HepG2 (cell line): ENCODE measurements around the gene TMX2. TPM values are rescaled to one million over a fixed set of nuclear protein-coding genes. Genes with fewer than 3 reads are reported as not detected.

Source experiments
- ATF1 ChIP-seq: IDR thresholded peaks from 2 replicates; pipeline ENCODE4 v1.6.1; 2016; ENCODE audit warnings: mild to moderate bottlenecking, control low read depth
- HHEX ChIP-seq: IDR thresholded peaks from 2 replicates; pipeline ENCODE4 v1.6.1; 2016; ENCODE audit warnings: control low read depth
- RBFOX2 ChIP-seq: fragments of 200-400 bp; formaldehyde crosslinking; IDR thresholded peaks from 2 replicates; pipeline ENCODE4 v1.6.1; 2017; ENCODE audit warnings: low read depth, mild to moderate bottlenecking, low read length
- ZBTB34 ChIP-seq: sonication (generic); formaldehyde crosslinking; IDR thresholded peaks from 2 replicates; pipeline ENCODE4 v1.8.0; 2022; ENCODE audit warnings: mild to moderate bottlenecking, missing genetic modification reagents
- ZFP36L2 ChIP-seq: sonication (generic); formaldehyde crosslinking; IDR thresholded peaks from 2 replicates; pipeline ENCODE4 v1.4.0; 2020; ENCODE audit warnings: missing genetic modification reagents
- ZFYVE20 ChIP-seq: sonication (generic); formaldehyde crosslinking; IDR thresholded peaks from 2 replicates; pipeline ENCODE4 v1.8.0; 2023; ENCODE audit warnings: low read depth, mild to moderate bottlenecking, moderate library complexity, missing genetic modification reagents, borderline replicate concordance
- ZSCAN31 ChIP-seq: sonication (generic); formaldehyde crosslinking; IDR thresholded peaks from 2 replicates; pipeline ENCODE4 v1.5.0; 2020; ENCODE audit warnings: low read depth, mild to moderate bottlenecking, missing genetic modification reagents
- polyA plus RNA-seq, 8 experiments: library from polyadenylated mRNA; depleted of rRNA in 3 of 8; stranded (reverse) in 7 of 8; unstranded in 1 of 8; fragments of >200 nt; fragmentation: Illumina TruSeq in 4 of 8; extraction: Trizol in 4 of 8; gene quantifications; 2 replicates each; pipeline versions ENCODE4 v1.2.1 to v1.2.3, GENCODE V29; 2011 to 2016; ENCODE audit warnings: low read depth in 4 of 8, missing spikeins in 1 of 8, mixed read lengths in 1 of 8; ENCODE audit not compliant: insufficient read depth in 1 of 8
- total RNA-seq, 5 experiments: library from RNA; depleted of rRNA; stranded (reverse); fragments of >200 nt; fragmentation: Illumina TruSeq; extraction: Trizol; gene quantifications; 2 replicates each; pipeline ENCODE4 v1.2.3, GENCODE V29; 2016; ENCODE audit warnings: low read depth in 1 of 5
- TF ChIP-seq, protein P1 (sequence below), 2 experiments: IDR thresholded peaks; 2 replicates each; pipeline ENCODE4 v1.6.1; 2011 to 2012; ENCODE audit warnings: low read length in 2 of 2, borderline replicate concordance in 1 of 2, low read depth in 1 of 2, mild to moderate bottlenecking in 1 of 2, moderate library complexity in 1 of 2
- TF ChIP-seq, protein P2 (sequence below): sonication (generic); formaldehyde crosslinking; IDR thresholded peaks from 2 replicates; pipeline ENCODE4 v1.8.1; 2023; ENCODE audit warnings: mild to moderate bottlenecking, missing genetic modification reagents
- TF ChIP-seq, protein P3 (sequence below): sonication (generic); formaldehyde crosslinking; IDR thresholded peaks from 2 replicates; pipeline ENCODE4 v1.4.0; 2020; ENCODE audit warnings: missing genetic modification reagents
- TF ChIP-seq, protein P4 (sequence below): sonication (generic); formaldehyde crosslinking; IDR thresholded peaks from 2 replicates; pipeline ENCODE4 v1.9.0; 2022; ENCODE audit warnings: low read depth, missing genetic modification reagents

TMX2 gene
- total and polyA plus RNA-seq, 2 of the 13 experiments (the other 11 are each of a cell fraction or from before 2014, with no cell fraction given), result 84.5 to 129 TPM

GRCh38 chr11:57741132-57742086 lies 29.0 kb downstream of the TMX2 start, which contains the start of gene SELENOH (continued):
- no peak for TF ChIP-seq ZBTB34
- TF ChIP-seq ATF1 (CRISPR knock-in tag), result no peak
- TF ChIP-seq, protein P1, sequence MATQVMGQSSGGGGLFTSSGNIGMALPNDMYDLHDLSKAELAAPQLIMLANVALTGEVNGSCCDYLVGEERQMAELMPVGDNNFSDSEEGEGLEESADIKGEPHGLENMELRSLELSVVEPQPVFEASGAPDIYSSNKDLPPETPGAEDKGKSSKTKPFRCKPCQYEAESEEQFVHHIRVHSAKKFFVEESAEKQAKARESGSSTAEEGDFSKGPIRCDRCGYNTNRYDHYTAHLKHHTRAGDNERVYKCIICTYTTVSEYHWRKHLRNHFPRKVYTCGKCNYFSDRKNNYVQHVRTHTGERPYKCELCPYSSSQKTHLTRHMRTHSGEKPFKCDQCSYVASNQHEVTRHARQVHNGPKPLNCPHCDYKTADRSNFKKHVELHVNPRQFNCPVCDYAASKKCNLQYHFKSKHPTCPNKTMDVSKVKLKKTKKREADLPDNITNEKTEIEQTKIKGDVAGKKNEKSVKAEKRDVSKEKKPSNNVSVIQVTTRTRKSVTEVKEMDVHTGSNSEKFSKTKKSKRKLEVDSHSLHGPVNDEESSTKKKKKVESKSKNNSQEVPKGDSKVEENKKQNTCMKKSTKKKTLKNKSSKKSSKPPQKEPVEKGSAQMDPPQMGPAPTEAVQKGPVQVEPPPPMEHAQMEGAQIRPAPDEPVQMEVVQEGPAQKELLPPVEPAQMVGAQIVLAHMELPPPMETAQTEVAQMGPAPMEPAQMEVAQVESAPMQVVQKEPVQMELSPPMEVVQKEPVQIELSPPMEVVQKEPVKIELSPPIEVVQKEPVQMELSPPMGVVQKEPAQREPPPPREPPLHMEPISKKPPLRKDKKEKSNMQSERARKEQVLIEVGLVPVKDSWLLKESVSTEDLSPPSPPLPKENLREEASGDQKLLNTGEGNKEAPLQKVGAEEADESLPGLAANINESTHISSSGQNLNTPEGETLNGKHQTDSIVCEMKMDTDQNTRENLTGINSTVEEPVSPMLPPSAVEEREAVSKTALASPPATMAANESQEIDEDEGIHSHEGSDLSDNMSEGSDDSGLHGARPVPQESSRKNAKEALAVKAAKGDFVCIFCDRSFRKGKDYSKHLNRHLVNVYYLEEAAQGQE (IDR thresholded peaks at IDR 0.05; ENCODE audit: borderline replicate concordance in 1 of 2, low read depth in 1 of 2, low read length in 2 of 2), result no peak
- TF ChIP-seq ZFYVE20 (CRISPR knock-in tag), result no peak
- TF ChIP-seq, protein P2, sequence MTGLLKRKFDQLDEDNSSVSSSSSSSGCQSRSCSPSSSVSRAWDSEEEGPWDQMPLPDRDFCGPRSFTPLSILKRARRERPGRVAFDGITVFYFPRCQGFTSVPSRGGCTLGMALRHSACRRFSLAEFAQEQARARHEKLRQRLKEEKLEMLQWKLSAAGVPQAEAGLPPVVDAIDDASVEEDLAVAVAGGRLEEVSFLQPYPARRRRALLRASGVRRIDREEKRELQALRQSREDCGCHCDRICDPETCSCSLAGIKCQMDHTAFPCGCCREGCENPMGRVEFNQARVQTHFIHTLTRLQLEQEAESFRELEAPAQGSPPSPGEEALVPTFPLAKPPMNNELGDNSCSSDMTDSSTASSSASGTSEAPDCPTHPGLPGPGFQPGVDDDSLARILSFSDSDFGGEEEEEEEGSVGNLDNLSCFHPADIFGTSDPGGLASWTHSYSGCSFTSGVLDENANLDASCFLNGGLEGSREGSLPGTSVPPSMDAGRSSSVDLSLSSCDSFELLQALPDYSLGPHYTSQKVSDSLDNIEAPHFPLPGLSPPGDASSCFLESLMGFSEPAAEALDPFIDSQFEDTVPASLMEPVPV (CRISPR knock-in tag), result no peak
- TF ChIP-seq, protein P3, sequence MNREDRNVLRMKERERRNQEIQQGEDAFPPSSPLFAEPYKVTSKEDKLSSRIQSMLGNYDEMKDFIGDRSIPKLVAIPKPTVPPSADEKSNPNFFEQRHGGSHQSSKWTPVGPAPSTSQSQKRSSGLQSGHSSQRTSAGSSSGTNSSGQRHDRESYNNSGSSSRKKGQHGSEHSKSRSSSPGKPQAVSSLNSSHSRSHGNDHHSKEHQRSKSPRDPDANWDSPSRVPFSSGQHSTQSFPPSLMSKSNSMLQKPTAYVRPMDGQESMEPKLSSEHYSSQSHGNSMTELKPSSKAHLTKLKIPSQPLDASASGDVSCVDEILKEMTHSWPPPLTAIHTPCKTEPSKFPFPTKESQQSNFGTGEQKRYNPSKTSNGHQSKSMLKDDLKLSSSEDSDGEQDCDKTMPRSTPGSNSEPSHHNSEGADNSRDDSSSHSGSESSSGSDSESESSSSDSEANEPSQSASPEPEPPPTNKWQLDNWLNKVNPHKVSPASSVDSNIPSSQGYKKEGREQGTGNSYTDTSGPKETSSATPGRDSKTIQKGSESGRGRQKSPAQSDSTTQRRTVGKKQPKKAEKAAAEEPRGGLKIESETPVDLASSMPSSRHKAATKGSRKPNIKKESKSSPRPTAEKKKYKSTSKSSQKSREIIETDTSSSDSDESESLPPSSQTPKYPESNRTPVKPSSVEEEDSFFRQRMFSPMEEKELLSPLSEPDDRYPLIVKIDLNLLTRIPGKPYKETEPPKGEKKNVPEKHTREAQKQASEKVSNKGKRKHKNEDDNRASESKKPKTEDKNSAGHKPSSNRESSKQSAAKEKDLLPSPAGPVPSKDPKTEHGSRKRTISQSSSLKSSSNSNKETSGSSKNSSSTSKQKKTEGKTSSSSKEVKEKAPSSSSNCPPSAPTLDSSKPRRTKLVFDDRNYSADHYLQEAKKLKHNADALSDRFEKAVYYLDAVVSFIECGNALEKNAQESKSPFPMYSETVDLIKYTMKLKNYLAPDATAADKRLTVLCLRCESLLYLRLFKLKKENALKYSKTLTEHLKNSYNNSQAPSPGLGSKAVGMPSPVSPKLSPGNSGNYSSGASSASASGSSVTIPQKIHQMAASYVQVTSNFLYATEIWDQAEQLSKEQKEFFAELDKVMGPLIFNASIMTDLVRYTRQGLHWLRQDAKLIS, result no peak
- TF ChIP-seq, protein P4, sequence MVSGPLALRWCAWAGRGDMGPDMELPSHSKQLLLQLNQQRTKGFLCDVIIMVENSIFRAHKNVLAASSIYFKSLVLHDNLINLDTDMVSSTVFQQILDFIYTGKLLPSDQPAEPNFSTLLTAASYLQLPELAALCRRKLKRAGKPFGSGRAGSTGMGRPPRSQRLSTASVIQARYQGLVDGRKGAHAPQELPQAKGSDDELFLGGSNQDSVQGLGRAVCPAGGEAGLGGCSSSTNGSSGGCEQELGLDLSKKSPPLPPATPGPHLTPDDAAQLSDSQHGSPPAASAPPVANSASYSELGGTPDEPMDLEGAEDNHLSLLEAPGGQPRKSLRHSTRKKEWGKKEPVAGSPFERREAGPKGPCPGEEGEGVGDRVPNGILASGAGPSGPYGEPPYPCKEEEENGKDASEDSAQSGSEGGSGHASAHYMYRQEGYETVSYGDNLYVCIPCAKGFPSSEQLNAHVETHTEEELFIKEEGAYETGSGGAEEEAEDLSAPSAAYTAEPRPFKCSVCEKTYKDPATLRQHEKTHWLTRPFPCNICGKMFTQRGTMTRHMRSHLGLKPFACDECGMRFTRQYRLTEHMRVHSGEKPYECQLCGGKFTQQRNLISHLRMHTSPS, result peak; percentile 51; the same call in 1 of the 2 replicates
- peak; percentile 84; the same call in 1 of the 2 replicates for TF ChIP-seq ZSCAN31
- TF ChIP-seq ZFP36L2, result no peak
- no peak for TF ChIP-seq HHEX
- peak; percentile 92 for TF ChIP-seq RBFOX2
